ENCODE measurements around the gene EHD4. TPM values are rescaled to one million over a fixed set of nuclear protein-coding genes. Genes with fewer than 3 reads are reported as not detected.

Gene EHD4
- total and polyA plus RNA-seq, 9 of the 15 experiments (the other 6 are each of a cell fraction or from before 2014, with no cell fraction given) = 0.89 to 10.3 (median 6.4) TPM

GRCh38 chr15:41977757-41978383, 5.5 kb upstream of the EHD4 start:
- Histone ChIP-seq H3K9ac (ENCODE audit: insufficient read depth in 1 of 2, low read depth in 2 of 2, low read length in 2 of 2) (no peak overlapping the region), H3K36me3 (ENCODE audit: control insufficient read depth, insufficient read depth, low read length) (no peaks in the 10 kb centered on the region), H3K27ac (ENCODE audit: extremely low read depth, low read depth, low read length) (no peak overlapping the region), H3K9me3 (replicated peaks; ENCODE audit: control insufficient read depth, insufficient read depth, low read depth, low read length) (no peaks in the 10 kb centered on the region), H3K9me1 (ENCODE audit: control insufficient read depth, insufficient read depth, low read length) (peaks cover 4% of the 10 kb centered on the region), H2AFZ (ENCODE audit: low read depth, low read length) (no peak overlapping the region), H3K27me3 (ENCODE audit: control insufficient read depth in 2 of 2, insufficient read depth in 2 of 2, low read length in 2 of 2) (no peaks in the 10 kb centered on the region), H3K4me2 (ENCODE audit: insufficient read depth, low read length) (no peak overlapping the region), H3K4me3 (no peak overlapping the region), H3K79me2 (ENCODE audit: control insufficient read depth, insufficient read depth, low read length) (no peaks in the 10 kb centered on the region), H3K4me1 (replicated peaks in 1 of 2; ENCODE audit: control insufficient read depth in 2 of 2, insufficient read depth in 2 of 2, low read length in 2 of 2) (peaks cover 13 to 34% of the 10 kb centered on the region in 2 experiments), H4K20me1 (replicated peaks; ENCODE audit: control insufficient read depth, insufficient read depth, low read length) (no peaks in the 10 kb centered on the region)
- peak; percentile 98 for TF ChIP-seq ZKSCAN1 (IDR thresholded peaks at IDR 0.05; ENCODE audit: low read depth, low read length)
- TF ChIP-seq ZNF224 (CRISPR knock-in tag; IDR thresholded peaks at IDR 0.05) = no peak
- TF ChIP-seq ADNP (tag; IDR thresholded peaks at IDR 0.05) = 0 out of 2 replicates have a peak, but pooled peaks have one; percentile 25
- intact Hi-C loops (cut with micrococcal nuclease) = no loop called here
- no TSS peak for BruUV-seq (replicated peaks)
- ChIA-PET POLR2A (interaction anchor here (0.9 kb wide), 1 partner anchor 14 kb away, joined by 6 read pairs; no protein-coding TSS in a partner anchor), CTCF (ENCODE audit: low intra/inter-chr PET ratio) (no interaction called here)
- no peak for DNase-seq (ENCODE audit: extremely low read depth in 1 of 4, low spot score in 3 of 4)
- FAIRE-seq = no peak
- 64% methylated on average over 6 of the region's 6 CpGs for WGBS (ENCODE audit: insufficient coverage, low coverage, missing lambda C conversion rate)
- in situ Hi-C loops (cut with MboI) = no loop called here
- ATAC-seq = no peak

GRCh38 chr15:41975669-41976068, 3.3 kb upstream of the EHD4 start:
- intact Hi-C loops (cut with micrococcal nuclease) (no loop called here), in situ Hi-C loops (cut with MboI) (no loop called here)
- no TSS peak for BruUV-seq (replicated peaks)
- Histone ChIP-seq H3K9ac (ENCODE audit: insufficient read depth in 1 of 2, low read depth in 2 of 2, low read length in 2 of 2) (no peak overlapping the region), H3K9me1 (ENCODE audit: control insufficient read depth, insufficient read depth, low read length) (peaks cover 4% of the 10 kb centered on the region), H3K27ac (ENCODE audit: extremely low read depth, low read depth, low read length) (no peak overlapping the region), H3K4me3 (no peak overlapping the region), H4K20me1 (replicated peaks; ENCODE audit: control insufficient read depth, insufficient read depth, low read length) (peaks cover 6% of the 10 kb centered on the region; the same call in 1 of the 2 replicates), H3K36me3 (ENCODE audit: control insufficient read depth, insufficient read depth, low read length) (no peaks in the 10 kb centered on the region), H3K27me3 (ENCODE audit: control insufficient read depth in 2 of 2, insufficient read depth in 2 of 2, low read length in 2 of 2) (no peaks in the 10 kb centered on the region), H3K4me1 (replicated peaks in 1 of 2; ENCODE audit: control insufficient read depth in 2 of 2, insufficient read depth in 2 of 2, low read length in 2 of 2) (peaks cover 22 to 24% of the 10 kb centered on the region in 2 experiments), H3K9me3 (replicated peaks; ENCODE audit: control insufficient read depth, insufficient read depth, low read depth, low read length) (no peaks in the 10 kb centered on the region), H3K4me2 (ENCODE audit: insufficient read depth, low read length) (no peak overlapping the region), H2AFZ (ENCODE audit: low read depth, low read length) (peak overlapping the region; percentile 70), H3K79me2 (ENCODE audit: control insufficient read depth, insufficient read depth, low read length) (peaks cover 16% of the 10 kb centered on the region)
- ATAC-seq = no peak
- POLR2A ChIA-PET = no interaction called here
- FAIRE-seq = no peak
- TF ChIP-seq SIX5 (IDR thresholded peaks at IDR 0.05; ENCODE audit: borderline replicate concordance in 1 of 2, insufficient read depth in 1 of 2, low read depth in 1 of 2, low read length in 2 of 2) (no peak), TFE3 (CRISPR knock-in tag; IDR thresholded peaks at IDR 0.05) (no peak), MLX (CRISPR knock-in tag; conservative IDR thresholded peaks at IDR 0.05) (no peak), ARID1B (IDR thresholded peaks at IDR 0.05) (no peak), SMAD1 (IDR thresholded peaks at IDR 0.05; ENCODE audit: low read depth, low read length, partially characterized antibody) (no peak), CEBPB (tag; IDR thresholded peaks at IDR 0.05) (peak; percentile 74)
- CTCF ChIA-PET (ENCODE audit: low intra/inter-chr PET ratio) = no interaction called here
- no peak for DNase-seq (ENCODE audit: extremely low read depth in 1 of 4, low spot score in 3 of 4)
- 6% methylated on average over 2 of the region's 2 CpGs for WGBS (ENCODE audit: insufficient coverage, low coverage, missing lambda C conversion rate)

All from K562 (cell line).